Activated CD4-positive, alpha-beta T cell treated with anti-CD3 and anti-CD28 coated beads, Interleukin-2, amount 10 ng/mL, durations not matched to agents 24 days and 14 days (primary cell): Measurements from ENCODE around the gene CYYR1. TPM values are rescaled to one million over a fixed set of nuclear protein-coding genes. Genes with fewer than 3 reads are reported as not detected.

Source experiments
- DNase-seq: peaks from one replicate; pipeline ENCODE4 v3.0.0; 2022
- H3K27ac Mint-ChIP-seq: one replicate; pipeline ENCODE4 v1.8.0; 2022; ENCODE audit warnings: mild to moderate bottlenecking, mixed read lengths
- H3K27me3 Mint-ChIP-seq: one replicate; pipeline ENCODE4 v1.8.0; 2022; ENCODE audit warnings: mixed read lengths
- H3K36me3 Mint-ChIP-seq: one replicate; pipeline ENCODE4 v1.8.0; 2022; ENCODE audit warnings: low read depth, mild to moderate bottlenecking, mixed read lengths
- H3K4me1 Mint-ChIP-seq: one replicate; pipeline ENCODE4 v1.8.0; 2021; ENCODE audit warnings: mixed read lengths
- H3K4me3 Mint-ChIP-seq: one replicate; pipeline ENCODE4 v1.8.0; 2022; ENCODE audit warnings: mild to moderate bottlenecking, moderate library complexity, mixed read lengths
- H3K9me3 Mint-ChIP-seq: one replicate; pipeline ENCODE4 v1.8.0; 2021; ENCODE audit warnings: mixed read lengths
- intact Hi-C: fragments of 100-400 bp; cut with micrococcal nuclease; formaldehyde crosslinking; loops from one replicate; pipeline ENCODE4 v1.15.1; 2023
- total RNA-seq: library from RNA; stranded (reverse); gene quantifications from 2 replicates; pipeline ENCODE4 v1.2.3, GENCODE V29; 2022

CYYR1 gene
- total RNA-seq, 1 donor from 2014 or later = not detected

GRCh38 chr21:26565546-26565945 is 7.5 kb downstream of the CYYR1 start:
- intact Hi-C loops = no loop called here
- Mint-ChIP-seq H3K27me3 (peaks cover under 1% of the 10 kb centered on the region), H3K27ac (no peak overlapping the region), H3K36me3 (no peaks in the 10 kb centered on the region), H3K9me3 (no peaks in the 10 kb centered on the region), H3K4me3 (no peak overlapping the region), H3K4me1 (no peaks in the 10 kb centered on the region)
- no peak for DNase-seq

GRCh38 chr21:26565111-26565510 is 8.0 kb downstream of the CYYR1 start:
- no peaks in the 10 kb centered on the region for H3K4me1 Mint-ChIP-seq
- H3K9me3 Mint-ChIP-seq = no peaks in the 10 kb centered on the region
- intact Hi-C loops = no loop called here
- DNase-seq = no peak
- H3K27ac Mint-ChIP-seq = no peak overlapping the region
- H3K36me3 Mint-ChIP-seq = no peaks in the 10 kb centered on the region
- no peak overlapping the region for H3K4me3 Mint-ChIP-seq
- H3K27me3 Mint-ChIP-seq = no peaks in the 10 kb centered on the region

GRCh38 chr21:26563856-26564503 is 9.1 kb downstream of the CYYR1 start:
- DNase-seq = no peak
- intact Hi-C loops = no loop called here
- Mint-ChIP-seq H3K4me3 (no peak overlapping the region), H3K9me3 (no peaks in the 10 kb centered on the region), H3K4me1 (no peaks in the 10 kb centered on the region), H3K36me3 (no peaks in the 10 kb centered on the region), H3K27me3 (no peaks in the 10 kb centered on the region), H3K27ac (no peak overlapping the region)

- intact Hi-C loops = no loop called here
- no peaks in the 10 kb centered on the region for H3K9me3 Mint-ChIP-seq
- no peak for DNase-seq
- no peak overlapping the region for H3K4me3 Mint-ChIP-seq
- no peaks in the 10 kb centered on the region for H3K36me3 Mint-ChIP-seq
- H3K4me1 Mint-ChIP-seq = no peaks in the 10 kb centered on the region
- no peaks in the 10 kb centered on the region for H3K27me3 Mint-ChIP-seq
- H3K27ac Mint-ChIP-seq = no peak overlapping the region
These were observed 12.5 kb downstream of the CYYR1 start for GRCh38 chr21:26560612-26561011.

GRCh38 chr21:26559099-26559498 is 14.0 kb downstream of the CYYR1 start:
- intact Hi-C loops = no loop called here
- Mint-ChIP-seq H3K9me3 (no peaks in the 10 kb centered on the region), H3K27me3 (no peaks in the 10 kb centered on the region), H3K27ac (no peak overlapping the region), H3K36me3 (no peaks in the 10 kb centered on the region), H3K4me3 (no peak overlapping the region), H3K4me1 (no peaks in the 10 kb centered on the region)
- DNase-seq = no peak

DNA sequence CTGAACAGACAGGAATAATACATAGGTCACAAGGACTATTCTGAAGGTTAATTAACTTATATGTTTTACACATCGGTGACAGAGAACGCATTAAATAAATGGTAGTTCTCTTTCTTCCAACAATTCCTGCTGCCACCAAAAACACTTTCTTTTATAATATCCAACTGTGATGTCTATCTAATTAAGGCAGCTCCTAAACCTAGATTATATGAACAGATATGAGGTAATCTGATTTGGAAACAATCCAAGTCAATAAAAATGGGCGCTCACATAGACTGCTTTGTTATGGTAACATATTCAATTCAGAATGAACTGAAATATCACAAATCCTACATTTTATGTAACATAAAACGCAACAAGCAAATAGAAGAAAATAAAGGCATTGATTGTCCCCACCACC is 16.0 kb downstream of the CYYR1 start:
- Mint-ChIP-seq H3K27ac (no peak overlapping the region), H3K9me3 (no peaks in the 10 kb centered on the region), H3K27me3 (no peaks in the 10 kb centered on the region), H3K36me3 (no peaks in the 10 kb centered on the region), H3K4me3 (no peak overlapping the region), H3K4me1 (no peaks in the 10 kb centered on the region)
- intact Hi-C loops = no loop called here
- DNase-seq = no peak

GRCh38 chr21:26555540-26556146 is 17.4 kb downstream of the CYYR1 start:
- Mint-ChIP-seq H3K27me3 (no peaks in the 10 kb centered on the region), H3K36me3 (no peaks in the 10 kb centered on the region), H3K9me3 (no peaks in the 10 kb centered on the region), H3K27ac (no peak overlapping the region), H3K4me1 (no peaks in the 10 kb centered on the region), H3K4me3 (no peak overlapping the region)
- DNase-seq = no peak
- intact Hi-C loops = no loop called here

DNA sequence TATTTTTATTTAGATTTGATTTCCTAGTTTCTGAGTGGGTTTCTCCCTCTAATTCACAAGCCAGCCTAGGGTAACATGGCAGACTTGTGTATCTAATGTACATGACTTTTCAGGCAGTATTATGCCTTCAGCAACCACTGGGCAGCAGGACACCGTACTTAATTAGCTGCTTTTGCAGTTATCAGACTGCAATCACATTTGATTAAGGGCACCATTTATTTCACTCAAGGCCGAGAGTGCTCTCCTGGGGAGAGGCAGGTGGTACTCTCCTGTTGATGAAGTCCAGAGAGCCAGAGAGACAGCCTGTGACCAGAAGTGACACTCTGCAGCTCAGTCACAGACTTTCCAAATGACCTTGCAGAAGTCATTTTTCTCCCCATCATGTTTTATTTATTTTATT is 18.7 kb downstream of the CYYR1 start:
- H3K36me3 Mint-ChIP-seq = no peaks in the 10 kb centered on the region
- intact Hi-C loops = no loop called here
- no peak for DNase-seq
- H3K27me3 Mint-ChIP-seq = no peaks in the 10 kb centered on the region
- no peaks in the 10 kb centered on the region for H3K4me1 Mint-ChIP-seq
- H3K4me3 Mint-ChIP-seq = no peak overlapping the region
- H3K27ac Mint-ChIP-seq = no peak overlapping the region
- H3K9me3 Mint-ChIP-seq = no peaks in the 10 kb centered on the region

- intact Hi-C loops = no loop called here
- Mint-ChIP-seq H3K27ac (no peak overlapping the region), H3K9me3 (no peaks in the 10 kb centered on the region), H3K4me3 (no peak overlapping the region), H3K36me3 (no peaks in the 10 kb centered on the region), H3K27me3 (no peaks in the 10 kb centered on the region), H3K4me1 (no peaks in the 10 kb centered on the region)
- no peak for DNase-seq
These were observed 19.2 kb downstream of the CYYR1 start for GRCh38 chr21:26553898-26554297.

DNA sequence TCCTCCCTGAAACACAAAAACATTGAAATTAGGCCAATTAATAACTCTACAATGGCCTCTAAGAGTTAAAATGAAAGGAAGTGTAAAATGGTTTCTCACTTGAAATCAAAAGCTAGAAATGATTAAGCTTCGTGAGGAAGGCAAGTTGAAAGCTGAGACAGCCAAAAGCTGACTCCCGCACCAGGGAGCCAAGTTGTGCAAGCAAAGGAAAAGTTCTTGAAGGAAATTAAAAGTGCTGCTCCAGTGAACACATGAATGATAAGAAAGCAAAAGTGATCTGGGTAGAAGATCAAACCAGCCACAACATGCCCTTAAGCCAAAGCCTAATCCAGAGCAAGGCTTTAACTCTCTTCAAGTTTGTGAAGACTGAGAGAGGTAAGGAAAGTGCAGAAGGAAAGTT is 22.8 kb downstream of the CYYR1 start:
- no peaks in the 10 kb centered on the region for H3K27me3 Mint-ChIP-seq
- H3K9me3 Mint-ChIP-seq = no peaks in the 10 kb centered on the region
- no peaks in the 10 kb centered on the region for H3K4me1 Mint-ChIP-seq
- no peak overlapping the region for H3K4me3 Mint-ChIP-seq
- H3K27ac Mint-ChIP-seq = no peak overlapping the region
- intact Hi-C loops = no loop called here
- no peaks in the 10 kb centered on the region for H3K36me3 Mint-ChIP-seq
- no peak for DNase-seq

- no peaks in the 10 kb centered on the region for H3K27me3 Mint-ChIP-seq
- no peaks in the 10 kb centered on the region for H3K4me1 Mint-ChIP-seq
- DNase-seq = no peak
- H3K27ac Mint-ChIP-seq = no peak overlapping the region
- H3K9me3 Mint-ChIP-seq = no peaks in the 10 kb centered on the region
- intact Hi-C loops = no loop called here
- H3K4me3 Mint-ChIP-seq = no peak overlapping the region
- H3K36me3 Mint-ChIP-seq = no peaks in the 10 kb centered on the region
These were observed 26.5 kb downstream of the CYYR1 start for GRCh38 chr21:26546446-26547097.

DNA sequence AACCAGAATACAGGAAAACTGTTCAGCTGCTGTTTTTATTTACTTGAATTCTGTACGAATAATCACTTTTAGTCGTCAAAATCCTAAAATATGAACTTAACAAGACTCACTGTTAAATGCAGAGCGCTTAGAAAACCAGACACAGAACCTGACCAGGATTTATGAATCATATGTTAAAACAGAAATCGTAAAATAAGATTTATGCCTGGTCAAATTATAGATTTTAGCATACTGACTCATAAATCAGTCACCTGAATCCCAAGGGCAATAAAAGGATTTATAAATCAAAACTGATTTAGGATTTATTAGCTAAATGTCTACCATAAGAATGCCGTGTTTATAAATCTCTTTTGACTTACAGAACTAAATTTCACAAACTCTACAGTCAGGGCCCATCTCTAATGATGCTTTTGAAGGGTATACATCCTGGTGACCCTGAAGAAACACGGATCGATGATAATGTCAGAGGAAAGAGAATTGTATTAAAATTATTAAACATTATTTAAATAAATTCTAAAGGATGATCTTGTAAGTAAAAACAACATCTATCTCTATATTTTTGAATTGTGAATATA is 28.8 kb downstream of the CYYR1 start:
- Mint-ChIP-seq H3K4me1 (no peaks in the 10 kb centered on the region), H3K9me3 (no peaks in the 10 kb centered on the region), H3K27me3 (no peaks in the 10 kb centered on the region), H3K4me3 (no peak overlapping the region), H3K27ac (no peak overlapping the region), H3K36me3 (no peaks in the 10 kb centered on the region)
- no peak for DNase-seq
- intact Hi-C loops = no loop called here

- Mint-ChIP-seq H3K4me1 (no peaks in the 10 kb centered on the region), H3K9me3 (no peaks in the 10 kb centered on the region), H3K4me3 (no peak overlapping the region), H3K27ac (no peak overlapping the region), H3K27me3 (no peaks in the 10 kb centered on the region), H3K36me3 (no peaks in the 10 kb centered on the region)
- DNase-seq = no peak
- intact Hi-C loops = no loop called here
These were observed 32.4 kb downstream of the CYYR1 start for GRCh38 chr21:26540651-26541050.

DNA sequence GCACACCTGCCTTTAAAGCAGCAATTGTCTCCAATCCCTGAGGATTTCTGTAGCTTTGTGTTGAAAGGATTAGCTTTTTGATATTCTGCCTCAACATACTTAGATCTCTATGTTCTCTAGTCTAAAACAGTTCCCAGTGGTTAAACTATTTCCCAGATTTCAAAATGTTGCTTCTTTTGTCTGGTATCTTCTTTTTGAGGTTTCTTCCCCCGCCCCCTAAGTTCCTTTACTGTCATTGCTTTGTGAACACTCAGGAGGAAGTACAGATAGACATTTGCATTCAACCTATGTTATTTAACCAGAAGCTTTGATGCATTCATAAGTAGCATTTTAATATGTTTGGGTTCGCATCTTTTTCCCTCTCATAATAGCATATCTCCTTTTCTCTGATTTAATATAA is 33.5 kb downstream of the CYYR1 start:
- no peaks in the 10 kb centered on the region for H3K4me1 Mint-ChIP-seq
- intact Hi-C loops = no loop called here
- H3K27ac Mint-ChIP-seq = no peak overlapping the region
- H3K4me3 Mint-ChIP-seq = no peak overlapping the region
- H3K9me3 Mint-ChIP-seq = no peaks in the 10 kb centered on the region
- no peaks in the 10 kb centered on the region for H3K27me3 Mint-ChIP-seq
- H3K36me3 Mint-ChIP-seq = no peaks in the 10 kb centered on the region
- no peak for DNase-seq
